Prostate gland (tissue), 2 donors: ENCODE measurements around the gene CKS2.

Experiments used
- POLR2A ChIP-seq: fragments of 450-650 bp; IDR thresholded peaks from one replicate; pipeline ENCODE4 v1.6.1; 2016; ENCODE audit warnings: antibody characterized with exemption, mild to moderate bottlenecking
- POLR2AphosphoS5 ChIP-seq: sonication (generic); formaldehyde crosslinking; IDR thresholded peaks from one replicate; pipeline ENCODE4 v1.6.1; 2017; ENCODE audit warnings: antibody characterized with exemption
- TF ChIP-seq, protein P1 (sequence below), 4 experiments: fragments of 200-600 bp in 2 of 4; fragments of 450-650 bp in 2 of 4; sonication (generic) in 2 of 4; IDR thresholded peaks; 1 replicate in 3 of 4; 2 replicates in 1 of 4; pipeline ENCODE4 v1.5.1; 2016 to 2019; ENCODE audit warnings: antibody characterized with exemption in 4 of 4, mild to moderate bottlenecking in 2 of 4, moderate library complexity in 2 of 4

DNA sequence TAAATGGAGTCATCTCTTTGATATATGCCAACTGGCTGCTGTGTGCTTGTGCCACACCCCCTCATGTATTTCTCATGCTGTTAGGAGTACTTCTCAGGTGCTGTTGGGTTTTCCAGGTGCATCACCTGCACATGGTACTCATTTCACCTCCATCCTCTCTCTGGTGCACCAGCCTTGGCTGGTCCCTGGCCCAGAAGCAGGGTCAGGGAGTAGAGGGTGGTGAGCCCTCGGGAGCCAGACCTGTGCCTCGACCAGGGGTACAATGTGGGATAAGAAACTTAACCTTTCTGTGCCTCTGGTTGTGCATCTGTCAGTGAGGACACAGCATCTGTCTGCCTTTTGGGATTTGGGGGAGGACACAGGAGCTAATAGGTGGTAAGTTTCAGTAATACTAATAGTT is 45.8 kb downstream of the CKS2 start:
- TF ChIP-seq POLR2AphosphoS5 (no peak), POLR2A (no peak)
- TF ChIP-seq, protein P1, sequence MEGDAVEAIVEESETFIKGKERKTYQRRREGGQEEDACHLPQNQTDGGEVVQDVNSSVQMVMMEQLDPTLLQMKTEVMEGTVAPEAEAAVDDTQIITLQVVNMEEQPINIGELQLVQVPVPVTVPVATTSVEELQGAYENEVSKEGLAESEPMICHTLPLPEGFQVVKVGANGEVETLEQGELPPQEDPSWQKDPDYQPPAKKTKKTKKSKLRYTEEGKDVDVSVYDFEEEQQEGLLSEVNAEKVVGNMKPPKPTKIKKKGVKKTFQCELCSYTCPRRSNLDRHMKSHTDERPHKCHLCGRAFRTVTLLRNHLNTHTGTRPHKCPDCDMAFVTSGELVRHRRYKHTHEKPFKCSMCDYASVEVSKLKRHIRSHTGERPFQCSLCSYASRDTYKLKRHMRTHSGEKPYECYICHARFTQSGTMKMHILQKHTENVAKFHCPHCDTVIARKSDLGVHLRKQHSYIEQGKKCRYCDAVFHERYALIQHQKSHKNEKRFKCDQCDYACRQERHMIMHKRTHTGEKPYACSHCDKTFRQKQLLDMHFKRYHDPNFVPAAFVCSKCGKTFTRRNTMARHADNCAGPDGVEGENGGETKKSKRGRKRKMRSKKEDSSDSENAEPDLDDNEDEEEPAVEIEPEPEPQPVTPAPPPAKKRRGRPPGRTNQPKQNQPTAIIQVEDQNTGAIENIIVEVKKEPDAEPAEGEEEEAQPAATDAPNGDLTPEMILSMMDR (IDR thresholded peaks at IDR 0.05) = no peak
